CD4-positive, alpha-beta memory T cell (primary cell): ENCODE data around the gene FOS. TPM values are rescaled to one million over a fixed set of nuclear protein-coding genes. Genes with fewer than 3 reads are reported as not detected.

Source experiments
- CTCF ChIA-PET: fragments of 350-600 bp; sonication (Branson Sonifier 250); formaldehyde crosslinking; loops from one replicate; lab custom pipeline; 2021; ENCODE audit warnings: inconsistent platforms; ENCODE audit not compliant: partially characterized antibody; lab: Charles Lee
- POLR2A ChIA-PET: fragments of 350-600 bp; sonication (Branson Sonifier 250); formaldehyde crosslinking; loops from one replicate; lab custom pipeline; 2021; ENCODE audit not compliant: partially characterized antibody; lab: Charles Lee
- DNase-seq, 5 donors: peaks; one replicate each; pipeline versions ENCODE4 v3.0.0 to v3.0.0-alpha.2; 2020 to 2022; ENCODE audit warnings: mixed read lengths in 1 of 5
- H3K27ac ChIP-seq: one replicate; pipeline ENCODE4 v1.7.0; 2013; ENCODE audit warnings: low read depth, low read length
- H3K27me3 ChIP-seq: 2 replicates; pipeline ENCODE4 v1.7.0; 2013; ENCODE audit warnings: mild to moderate bottlenecking, low read length, moderate library complexity; ENCODE audit not compliant: insufficient read depth
- H3K36me3 ChIP-seq: 2 replicates; pipeline ENCODE4 v1.7.0; 2013; ENCODE audit warnings: mild to moderate bottlenecking, low read length, moderate library complexity; ENCODE audit not compliant: insufficient read depth
- H3K4me1 ChIP-seq: 2 replicates; pipeline ENCODE4 v1.7.0; 2013; ENCODE audit warnings: mild to moderate bottlenecking, low read length, moderate library complexity; ENCODE audit not compliant: insufficient read depth
- H3K4me3 ChIP-seq, 2 donors: one replicate each; pipeline ENCODE4 v1.7.0; 2013; ENCODE audit warnings: low read length in 2 of 2, mild to moderate bottlenecking in 1 of 2
- H3K9me3 ChIP-seq, 2 donors: one replicate each; pipeline ENCODE4 v1.7.0; 2013; ENCODE audit warnings: low read length in 2 of 2, control low read depth in 1 of 2; ENCODE audit not compliant: control insufficient read depth in 1 of 2
- H3K27ac Mint-ChIP-seq, 7 donors: one replicate each; pipeline ENCODE4 v1.8.0; 2020 to 2021; ENCODE audit warnings: mixed read lengths in 7 of 7, mild to moderate bottlenecking in 6 of 7, inconsistent platforms in 3 of 7, moderate library complexity in 3 of 7
- H3K27me3 Mint-ChIP-seq, 2 donors: one replicate each; pipeline ENCODE4 v1.8.0; 2020 to 2021; ENCODE audit warnings: mixed read lengths in 2 of 2
- H3K36me3 Mint-ChIP-seq, 2 donors: one replicate each; pipeline ENCODE4 v1.8.0; 2020 to 2021; ENCODE audit warnings: mixed read lengths in 2 of 2, inconsistent platforms in 1 of 2, mild to moderate bottlenecking in 1 of 2
- H3K4me1 Mint-ChIP-seq, 4 donors: one replicate each; pipeline ENCODE4 v1.8.0; 2020 to 2021; ENCODE audit warnings: mixed read lengths in 4 of 4, mild to moderate bottlenecking in 1 of 4
- H3K4me3 Mint-ChIP-seq, 8 donors: one replicate each; pipeline ENCODE4 v1.8.0; 2020 to 2021; ENCODE audit warnings: mixed read lengths in 8 of 8, mild to moderate bottlenecking in 7 of 8, moderate library complexity in 6 of 8, inconsistent platforms in 3 of 8
- H3K9me3 Mint-ChIP-seq, 8 donors: one replicate each; pipeline ENCODE4 v1.8.0; 2020 to 2021; ENCODE audit warnings: mixed read lengths in 8 of 8, mild to moderate bottlenecking in 5 of 8, inconsistent platforms in 3 of 8, moderate library complexity in 1 of 8
- intact Hi-C: fragments of 100-400 bp; cut with micrococcal nuclease; formaldehyde crosslinking; loops from one replicate; pipeline ENCODE4 v1.15.1; 2023
- polyA plus RNA-seq, 2 donors: library from polyadenylated mRNA; unstranded; fragments of 300-500 nt; fragmentation: Illumina TruSeq; gene quantifications; one replicate each; pipeline ENCODE4 v1.2.3, GENCODE V29; 2021
- total RNA-seq, 2 experiments: library from RNA; stranded (reverse); gene quantifications; one replicate each; pipeline ENCODE4 v1.2.3, GENCODE V29; 2021

Gene FOS
- total and polyA plus RNA-seq, 4 experiments from 2014 or later: 4.1 to 519 (median 83.3) TPM

- no peaks in the 10 kb centered on the region for H3K9me3 ChIP-seq
- ChIA-PET POLR2A (interaction anchor here (2.5 kb wide), 1 partner anchor 25 kb away, joined by 12 read pairs; no protein-coding TSS in a partner anchor), CTCF (interaction anchor here (0.9 to 2.2 kb wide), 3 partner anchors 11 to 51 kb away, joined by 3 to 11 read pairs (median 6); no protein-coding TSS in a partner anchor)
- peak overlapping the region in 6 of 7 donors; percentile 1 to 99 (median 90) for H3K27ac Mint-ChIP-seq
- H3K4me3 Mint-ChIP-seq: peak overlapping the region in 5 of 8 donors; percentile 4 to 76 (median 48)
- H3K36me3 Mint-ChIP-seq: peaks cover 14 to 46% of the 10 kb centered on the region in 2 donors
- DNase-seq: peak; percentile 63 to 76 (median 66)
- intact Hi-C loops: no loop called here
- H3K27me3 Mint-ChIP-seq: peaks cover 3 to 26% of the 10 kb centered on the region in 2 donors
- H3K4me1 Mint-ChIP-seq: peaks cover 13 to 53% (median 23%) of the 10 kb centered on the region in 4 donors
- no peak overlapping the region for H3K4me3 ChIP-seq
- H3K9me3 Mint-ChIP-seq: peaks cover 0 to 32% (median 0%) of the 10 kb centered on the region in 8 donors
- H3K27ac ChIP-seq: no peak overlapping the region
- no peaks in the 10 kb centered on the region for H3K36me3 ChIP-seq
- peaks cover 6% of the 10 kb centered on the region for H3K27me3 ChIP-seq
- H3K4me1 ChIP-seq: peaks cover 15% of the 10 kb centered on the region
These were observed 4.7 kb downstream of the FOS start for GRCh38 chr14:75283162-75283832.

- Histone ChIP-seq H3K27me3 (peaks cover 6% of the 10 kb centered on the region), H3K9me3 (no peaks in the 10 kb centered on the region), H3K4me3 (no peak overlapping the region), H3K4me1 (peaks cover 13% of the 10 kb centered on the region), H3K27ac (no peak overlapping the region), H3K36me3 (no peaks in the 10 kb centered on the region)
- intact Hi-C loops: no loop called here
- POLR2A ChIA-PET: interaction anchor here (1.9 to 2.5 kb wide), 2 partner anchors 10 to 25 kb away, joined by 7 to 12 read pairs; no protein-coding TSS in a partner anchor
- H3K4me1 Mint-ChIP-seq: peaks cover 13 to 46% (median 21%) of the 10 kb centered on the region in 4 donors
- DNase-seq: peak; percentile 33 to 75 (median 38)
- H3K27me3 Mint-ChIP-seq: peaks cover 3 to 23% of the 10 kb centered on the region in 2 donors
- CTCF ChIA-PET: interaction anchor here (2.2 kb wide), 1 partner anchor 11 kb away, joined by 11 read pairs; no protein-coding TSS in a partner anchor
- peaks cover 14 to 40% of the 10 kb centered on the region in 2 donors for H3K36me3 Mint-ChIP-seq
- peak overlapping the region in 4 of 7 donors; percentile 54 to 99 (median 92) for H3K27ac Mint-ChIP-seq
- peaks cover 0 to 31% (median 0%) of the 10 kb centered on the region in 8 donors for H3K9me3 Mint-ChIP-seq
- peak overlapping the region in 4 of 8 donors; percentile 13 to 76 (median 51) for H3K4me3 Mint-ChIP-seq
These were observed 5.4 kb downstream of the FOS start for GRCh38 chr14:75283833-75284563.

DNA sequence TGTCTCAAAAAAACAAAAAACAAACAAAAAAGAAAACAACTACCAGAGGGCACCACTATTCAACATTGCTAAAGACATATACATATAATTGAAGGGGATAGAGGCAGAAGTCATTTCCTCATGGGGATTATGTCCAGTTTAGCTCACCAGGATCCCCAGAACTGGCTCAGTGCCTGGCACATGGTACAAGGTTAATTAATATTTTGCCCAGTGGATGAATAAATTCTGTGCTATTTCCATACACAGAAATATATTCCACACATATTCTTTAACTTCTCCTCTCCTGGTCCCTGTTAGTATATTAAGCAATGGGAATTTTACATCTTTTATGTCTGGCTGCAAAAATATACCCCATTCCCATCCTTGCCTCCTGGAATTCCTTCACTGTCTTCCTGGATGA, 6.7 kb downstream of the FOS start:
- Mint-ChIP-seq H3K27me3 (peaks cover 4 to 18% of the 10 kb centered on the region in 2 donors), H3K4me1 (peaks cover 6 to 34% (median 9%) of the 10 kb centered on the region in 4 donors)
- POLR2A ChIA-PET: interaction anchor here (0.6 to 1.9 kb wide), 2 partner anchors 9 to 27 kb away, joined by 3 to 7 read pairs; no protein-coding TSS in a partner anchor

GRCh38 chr14:75286313-75286712, 7.7 kb downstream of the FOS start:
- Mint-ChIP-seq H3K4me1 (peaks cover under 1 to 25% (median 3%) of the 10 kb centered on the region in 4 donors), H3K36me3 (peaks cover 5 to 18% of the 10 kb centered on the region in 2 donors), H3K27ac (peak overlapping the region in 3 of 7 donors; percentile 62 to 75 (median 68)), H3K27me3 (peaks cover 4 to 9% of the 10 kb centered on the region in 2 donors), H3K4me3 (no peak overlapping the region), H3K9me3 (peaks cover 0 to 17% (median 0%) of the 10 kb centered on the region in 8 donors)
- Histone ChIP-seq H3K4me1 (no peaks in the 10 kb centered on the region), H3K27ac (no peak overlapping the region), H3K4me3 (no peak overlapping the region), H3K36me3 (no peaks in the 10 kb centered on the region), H3K27me3 (no peaks in the 10 kb centered on the region), H3K9me3 (no peaks in the 10 kb centered on the region)
- ChIA-PET POLR2A (no interaction called here), CTCF (interaction anchor here (1.0 to 1.6 kb wide), 2 partner anchors 27 to 53 kb away, joined by 3 to 5 read pairs; no protein-coding TSS in a partner anchor)
- no peak for DNase-seq
- intact Hi-C loops: no loop called here

More for the DNA sequence above, 6.7 kb downstream of the FOS start:
- H3K4me3 ChIP-seq: no peak overlapping the region
- intact Hi-C loops: no loop called here
- H3K4me1 ChIP-seq: no peaks in the 10 kb centered on the region
- peak in 1 of 5 donors; percentile 30 for DNase-seq
- H3K36me3 ChIP-seq: no peaks in the 10 kb centered on the region
- no peaks in the 10 kb centered on the region for H3K27me3 ChIP-seq
- no peak overlapping the region for H3K27ac ChIP-seq
- Mint-ChIP-seq H3K36me3 (peaks cover 12 to 28% of the 10 kb centered on the region in 2 donors), H3K4me3 (peak overlapping the region in 1 of 8 donors; percentile 8), H3K27ac (peak overlapping the region in 4 of 7 donors; percentile 18 to 99 (median 37)), H3K9me3 (peaks cover 0 to 22% (median 0%) of the 10 kb centered on the region in 8 donors)
- CTCF ChIA-PET: interaction anchor here (0.7 to 2.2 kb wide), 2 partner anchors 10 to 194 kb away, joined by 3 to 11 read pairs; no protein-coding TSS in a partner anchor
- H3K9me3 ChIP-seq: no peaks in the 10 kb centered on the region

GRCh38 chr14:75289840-75290388, 11.3 kb downstream of the FOS start:
- no peak overlapping the region for H3K4me3 ChIP-seq
- CTCF ChIA-PET: interaction anchor here (0.6 to 2.5 kb wide), 4 partner anchors 14 to 99 kb away, joined by 3 to 10 read pairs (median 6); no protein-coding TSS in a partner anchor
- intact Hi-C loops: no loop called here
- peaks cover 2 to 4% of the 10 kb centered on the region in 2 donors for H3K27me3 Mint-ChIP-seq
- no peaks in the 10 kb centered on the region for H3K36me3 Mint-ChIP-seq
- H3K9me3 ChIP-seq: no peaks in the 10 kb centered on the region
- no peak overlapping the region for H3K4me3 Mint-ChIP-seq
- peak overlapping the region in 5 of 7 donors; percentile 6 to 92 (median 85) for H3K27ac Mint-ChIP-seq
- POLR2A ChIA-PET: interaction anchor here (1.2 to 2.1 kb wide), 4 partner anchors 8 to 113 kb away, joined by 4 to 12 read pairs (median 5); no protein-coding TSS in a partner anchor
- DNase-seq: no peak
- no peaks in the 10 kb centered on the region for H3K36me3 ChIP-seq
- H3K4me1 ChIP-seq: peaks cover 13% of the 10 kb centered on the region
- peaks cover 0 to 7% (median 0%) of the 10 kb centered on the region in 8 donors for H3K9me3 Mint-ChIP-seq
- no peak overlapping the region for H3K27ac ChIP-seq
- H3K4me1 Mint-ChIP-seq: peaks cover 0 to 12% (median 7%) of the 10 kb centered on the region in 4 donors
- H3K27me3 ChIP-seq: no peaks in the 10 kb centered on the region

DNA sequence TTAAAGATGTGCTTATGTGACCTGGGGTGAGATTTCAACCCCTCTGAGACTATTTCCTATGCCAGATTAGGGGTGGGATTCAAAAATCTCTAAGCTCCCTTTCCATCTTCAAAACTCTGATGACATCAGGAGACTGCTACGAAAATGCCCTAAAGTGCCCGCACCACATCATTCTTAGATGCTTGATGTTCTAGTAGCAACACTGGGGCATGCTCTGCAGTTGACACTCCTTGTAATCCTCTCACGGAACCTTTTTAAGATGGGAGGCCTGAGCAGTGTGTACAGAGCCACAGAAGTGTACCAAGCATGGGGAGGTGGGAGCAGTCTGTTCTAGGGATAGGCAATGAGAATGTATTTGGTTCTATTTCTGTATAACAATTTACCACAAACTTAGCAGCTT, 12.2 kb downstream of the FOS start:
- no peak overlapping the region for H3K27ac ChIP-seq
- intact Hi-C loops: no loop called here
- no peaks in the 10 kb centered on the region for H3K36me3 ChIP-seq
- peaks cover 23% of the 10 kb centered on the region for H3K4me1 ChIP-seq
- CTCF ChIA-PET: interaction anchor here (1.5 to 2.5 kb wide), 2 partner anchors 15 to 58 kb away, joined by 3 to 10 read pairs; no protein-coding TSS in a partner anchor
- POLR2A ChIA-PET: interaction anchor here (1.2 to 2.1 kb wide), 3 partner anchors 9 to 114 kb away, joined by 4 to 12 read pairs (median 6); no protein-coding TSS in a partner anchor
- H3K36me3 Mint-ChIP-seq: no peaks in the 10 kb centered on the region
- H3K9me3 Mint-ChIP-seq: peaks cover 0 to 2% (median 0%) of the 10 kb centered on the region in 8 donors
- H3K9me3 ChIP-seq: no peaks in the 10 kb centered on the region
- no peak overlapping the region for H3K4me3 Mint-ChIP-seq
- no peaks in the 10 kb centered on the region for H3K27me3 ChIP-seq
- DNase-seq: no peak
- H3K27ac Mint-ChIP-seq: peak overlapping the region in 5 of 7 donors; percentile 65 to 84 (median 75)
- H3K4me3 ChIP-seq: no peak overlapping the region
- peaks cover 5 to 22% (median 16%) of the 10 kb centered on the region in 4 donors for H3K4me1 Mint-ChIP-seq
- H3K27me3 Mint-ChIP-seq: peaks cover 1 to 2% of the 10 kb centered on the region in 2 donors
